ENCODE data around the gene TNFSF12. TPM values are rescaled to one million over a fixed set of nuclear protein-coding genes. Genes with fewer than 3 reads are reported as not detected.

Gene TNFSF12
- polyA plus RNA-seq, 3 donors: 37.7 to 98.3 (median 50.2) TPM

DNA sequence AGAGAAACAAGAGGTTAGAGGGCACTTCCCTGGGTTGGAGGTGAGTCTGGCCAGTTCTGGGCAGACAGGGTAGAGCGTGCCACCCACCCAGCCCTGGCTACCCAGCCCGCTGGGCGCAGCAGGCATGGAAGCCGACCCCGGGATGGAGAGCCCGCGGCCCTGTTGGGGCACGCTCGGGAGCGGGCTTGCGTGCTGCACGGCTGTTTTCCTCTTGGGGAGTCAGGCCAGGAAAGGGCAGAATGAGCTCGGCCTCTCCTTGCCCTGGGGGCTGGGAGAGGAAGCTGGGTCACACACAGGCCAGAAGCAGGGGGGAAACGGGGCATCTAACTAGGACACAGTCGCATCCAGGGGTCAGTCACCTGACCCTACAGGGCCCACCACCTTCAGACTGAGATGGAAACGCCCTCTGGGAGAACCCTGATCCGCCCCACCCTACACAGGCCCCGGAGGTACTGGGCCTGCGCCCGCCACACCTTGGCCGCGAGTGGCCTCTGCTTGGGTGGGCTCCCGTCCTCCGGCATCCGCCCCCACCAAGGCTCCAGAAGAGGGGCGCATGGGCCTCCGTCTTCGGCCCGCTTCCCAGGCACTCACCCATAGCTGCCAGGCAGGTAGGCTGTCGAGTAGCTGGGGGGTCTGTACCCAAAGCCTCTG, 39.8 kb downstream of the TNFSF12 start:
- peaks cover 17% of the 10 kb centered on the region for H4K20me1 ChIP-seq (ENCODE audit: insufficient read depth, low read length)
- peaks cover 53 to 55% of the 10 kb centered on the region in 2 donors for H3K36me3 ChIP-seq (replicated peaks in 1 of 2; ENCODE audit: control insufficient read depth in 1 of 2, insufficient read depth in 2 of 2, low read length in 2 of 2)
- H3K4me3 ChIP-seq (replicated peaks in 1 of 3; ENCODE audit: low read depth in 2 of 3, low read length in 3 of 3): peak overlapping the region in 1 of 3 experiments; percentile 58
- peak overlapping the region; percentile 57 to 76 for H3K27ac ChIP-seq (ENCODE audit: low read depth in 1 of 2, low read length in 2 of 2)
- peaks cover 0 to 2% (median 2%) of the 10 kb centered on the region in 3 donors for H3K27me3 Mint-ChIP-seq (ENCODE audit: low read depth in 3 of 3)
- peaks cover 0 to 4% (median 0%) of the 10 kb centered on the region in 7 donors for H3K9me3 Mint-ChIP-seq
- peaks cover 52 to 68% of the 10 kb centered on the region in 2 donors for H3K36me3 Mint-ChIP-seq
- H3K4me2 ChIP-seq (replicated peaks; ENCODE audit: extremely low read depth, low read length, poor library complexity, severe bottlenecking): peak overlapping the region; percentile 66
- no peaks in the 10 kb centered on the region for H3K9me3 ChIP-seq (replicated peaks in 1 of 2; ENCODE audit: control insufficient read depth in 1 of 2, insufficient read depth in 1 of 2, low read length in 2 of 2)
- intact Hi-C loops (cut with micrococcal nuclease): loop anchor here (2.0 to 5.0 kb wide), 3 partner anchors 16 to 86 kb away; no protein-coding TSS in a partner anchor
- peaks cover 42% of the 10 kb centered on the region for H3K79me2 ChIP-seq (ENCODE audit: insufficient read depth, low read length)
- H3K27ac Mint-ChIP-seq: peak overlapping the region in 6 of 7 donors; percentile 71 to 91 (median 86)
- TF ChIP-seq, protein P1, sequence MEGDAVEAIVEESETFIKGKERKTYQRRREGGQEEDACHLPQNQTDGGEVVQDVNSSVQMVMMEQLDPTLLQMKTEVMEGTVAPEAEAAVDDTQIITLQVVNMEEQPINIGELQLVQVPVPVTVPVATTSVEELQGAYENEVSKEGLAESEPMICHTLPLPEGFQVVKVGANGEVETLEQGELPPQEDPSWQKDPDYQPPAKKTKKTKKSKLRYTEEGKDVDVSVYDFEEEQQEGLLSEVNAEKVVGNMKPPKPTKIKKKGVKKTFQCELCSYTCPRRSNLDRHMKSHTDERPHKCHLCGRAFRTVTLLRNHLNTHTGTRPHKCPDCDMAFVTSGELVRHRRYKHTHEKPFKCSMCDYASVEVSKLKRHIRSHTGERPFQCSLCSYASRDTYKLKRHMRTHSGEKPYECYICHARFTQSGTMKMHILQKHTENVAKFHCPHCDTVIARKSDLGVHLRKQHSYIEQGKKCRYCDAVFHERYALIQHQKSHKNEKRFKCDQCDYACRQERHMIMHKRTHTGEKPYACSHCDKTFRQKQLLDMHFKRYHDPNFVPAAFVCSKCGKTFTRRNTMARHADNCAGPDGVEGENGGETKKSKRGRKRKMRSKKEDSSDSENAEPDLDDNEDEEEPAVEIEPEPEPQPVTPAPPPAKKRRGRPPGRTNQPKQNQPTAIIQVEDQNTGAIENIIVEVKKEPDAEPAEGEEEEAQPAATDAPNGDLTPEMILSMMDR (IDR thresholded peaks at IDR 0.05): no peak
- DNase-seq: no peak
- no peaks in the 10 kb centered on the region for H3K27me3 ChIP-seq (ENCODE audit: control insufficient read depth in 2 of 2, insufficient read depth in 2 of 2, low read length in 2 of 2)
- no peak overlapping the region for H3K4me3 Mint-ChIP-seq
- peaks cover 35% of the 10 kb centered on the region for H3K4me1 Mint-ChIP-seq
- H3K4me1 ChIP-seq (ENCODE audit: control insufficient read depth in 1 of 2, insufficient read depth in 2 of 2, low read length in 2 of 2): peaks cover 47 to 58% of the 10 kb centered on the region in 2 donors
- peak overlapping the region; percentile 40 for H3K9ac ChIP-seq (ENCODE audit: insufficient read depth, low read length, poor library complexity, severe bottlenecking)
- 86% methylated on average over 16 of the region's 30 CpGs for WGBS (ENCODE audit: insufficient coverage)
- no peak overlapping the region for H2AFZ ChIP-seq (ENCODE audit: insufficient read depth, low read depth, low read length, poor library complexity, severe bottlenecking)

DNA sequence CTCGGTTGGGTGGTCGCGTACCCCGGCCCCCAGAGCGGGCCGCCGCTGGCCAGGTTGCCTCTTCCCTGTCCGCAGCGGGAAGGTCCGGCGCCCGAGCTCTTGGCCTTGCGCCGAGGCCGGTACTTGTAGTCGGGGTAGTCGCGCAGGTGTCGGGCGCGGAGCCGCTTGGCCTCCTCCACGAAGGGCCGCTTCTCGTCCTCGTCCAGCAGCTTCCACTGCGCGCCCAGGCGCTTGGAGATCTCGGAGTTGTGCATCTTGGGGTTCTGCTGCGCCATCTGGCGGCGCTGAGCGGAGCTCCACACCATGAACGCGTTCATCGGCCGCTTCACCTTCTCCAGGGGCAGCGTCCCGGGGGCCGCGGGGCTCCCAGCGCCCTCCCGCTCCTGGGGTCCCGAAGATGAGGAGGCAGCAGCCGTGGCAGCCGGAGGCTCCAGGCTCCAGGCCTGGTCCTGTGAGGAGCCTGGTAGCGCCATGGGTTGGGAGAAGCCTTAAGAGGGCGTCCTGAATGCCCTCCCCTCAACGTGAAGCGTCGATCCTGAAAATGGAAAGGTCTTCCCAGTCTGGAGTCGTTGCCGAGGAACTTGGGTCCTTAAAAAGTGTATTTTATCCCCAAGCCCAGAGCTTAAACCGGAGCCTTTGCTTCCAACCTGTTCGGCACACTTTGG, 40.5 kb downstream of the TNFSF12 start:
- Histone ChIP-seq H3K9me3 (replicated peaks in 1 of 2; ENCODE audit: control insufficient read depth in 1 of 2, insufficient read depth in 1 of 2, low read length in 2 of 2) (no peaks in the 10 kb centered on the region), H3K27ac (ENCODE audit: low read depth in 1 of 2, low read length in 2 of 2) (peak overlapping the region in 1 of 2 donors; percentile 76), H3K4me1 (ENCODE audit: control insufficient read depth in 1 of 2, insufficient read depth in 2 of 2, low read length in 2 of 2) (peaks cover 45 to 55% of the 10 kb centered on the region in 2 donors), H4K20me1 (ENCODE audit: insufficient read depth, low read length) (peaks cover 17% of the 10 kb centered on the region), H3K4me2 (replicated peaks; ENCODE audit: extremely low read depth, low read length, poor library complexity, severe bottlenecking) (peak overlapping the region; percentile 66), H3K36me3 (replicated peaks in 1 of 2; ENCODE audit: control insufficient read depth in 1 of 2, insufficient read depth in 2 of 2, low read length in 2 of 2) (peaks cover 59 to 62% of the 10 kb centered on the region in 2 donors), H3K4me3 (replicated peaks in 1 of 3; ENCODE audit: low read depth in 2 of 3, low read length in 3 of 3) (peak overlapping the region in 1 of 3 experiments; percentile 58), H3K9ac (ENCODE audit: insufficient read depth, low read length, poor library complexity, severe bottlenecking) (peak overlapping the region; percentile 15), H3K79me2 (ENCODE audit: insufficient read depth, low read length) (peaks cover 38% of the 10 kb centered on the region), H2AFZ (ENCODE audit: insufficient read depth, low read depth, low read length, poor library complexity, severe bottlenecking) (no peak overlapping the region), H3K27me3 (ENCODE audit: control insufficient read depth in 2 of 2, insufficient read depth in 2 of 2, low read length in 2 of 2) (no peaks in the 10 kb centered on the region)
- peak; percentile 81 to 84 (median 83) for DNase-seq
- Mint-ChIP-seq H3K27me3 (ENCODE audit: low read depth in 3 of 3) (peaks cover 0 to 2% (median 0%) of the 10 kb centered on the region in 3 donors), H3K9me3 (peaks cover 0 to 2% (median 0%) of the 10 kb centered on the region in 7 donors), H3K27ac (peak overlapping the region in 2 of 7 donors; percentile 15 to 25), H3K4me1 (peaks cover 33% of the 10 kb centered on the region), H3K36me3 (peaks cover 59 to 75% of the 10 kb centered on the region in 2 donors), H3K4me3 (no peak overlapping the region)
- intact Hi-C loops (cut with micrococcal nuclease): loop anchor here (2.0 to 5.0 kb wide), 3 partner anchors 17 to 87 kb away; no protein-coding TSS in a partner anchor
- TF ChIP-seq, protein P1 (IDR thresholded peaks at IDR 0.05): peak; percentile 88
- WGBS (ENCODE audit: insufficient coverage): 33% methylated on average over 55 of the region's 56 CpGs
